H9 (cell line): Measurements from ENCODE around the gene MTSS2. TPM values are rescaled to one million over a fixed set of nuclear protein-coding genes. Genes with fewer than 3 reads are reported as not detected.

ENCODE experiments used
- DNase-seq: peaks from one replicate; pipeline ENCODE4 v3.0.0-alpha.2; 2017
- H2AFZ ChIP-seq: one replicate; pipeline ENCODE4 v1.6.1; 2013; ENCODE audit warnings: mild to moderate bottlenecking, low read length, control low read depth, moderate library complexity
- H2AK5ac ChIP-seq: 2 replicates; pipeline ENCODE4 v1.6.1; 2013; ENCODE audit warnings: low read length, control low read depth, mixed read lengths; ENCODE audit not compliant: insufficient read length
- H2BK120ac ChIP-seq: one replicate; pipeline ENCODE4 v1.6.1; 2013; ENCODE audit warnings: low read depth, mild to moderate bottlenecking, low read length, control low read depth, inconsistent platforms; ENCODE audit not compliant: poor library complexity, severe bottlenecking
- H2BK12ac ChIP-seq: 2 replicates; pipeline ENCODE4 v1.6.1; 2013; ENCODE audit warnings: low read length, control low read depth, mixed read lengths, low read depth; ENCODE audit not compliant: insufficient read length
- H2BK15ac ChIP-seq: 2 replicates; pipeline ENCODE4 v1.6.1; 2013; ENCODE audit warnings: low read depth, low read length, control low read depth
- H2BK20ac ChIP-seq: one replicate; pipeline ENCODE4 v1.6.1; 2013; ENCODE audit warnings: low read depth, mild to moderate bottlenecking, low read length, control low read depth, inconsistent platforms; ENCODE audit not compliant: poor library complexity, severe bottlenecking
- H2BK5ac ChIP-seq: 2 replicates; pipeline ENCODE4 v1.6.1; 2013; ENCODE audit warnings: low read length, control low read depth, mixed read lengths; ENCODE audit not compliant: insufficient read length
- H3K14ac ChIP-seq: 2 replicates; pipeline ENCODE4 v1.6.1; 2013; ENCODE audit warnings: low read length, control low read depth; ENCODE audit not compliant: insufficient read depth
- H3K18ac ChIP-seq: 2 replicates; pipeline ENCODE4 v1.6.1; 2013; ENCODE audit warnings: low read depth, mild to moderate bottlenecking, mixed read lengths, low read length, control low read depth; ENCODE audit not compliant: insufficient read length
- H3K23ac ChIP-seq: 2 replicates; pipeline ENCODE4 v1.6.1; 2013; ENCODE audit warnings: low read length, control low read depth, mixed read lengths, low read depth; ENCODE audit not compliant: insufficient read length
- H3K23me2 ChIP-seq: 2 replicates; pipeline ENCODE4 v1.6.1; 2013; ENCODE audit warnings: low read depth, mild to moderate bottlenecking, mixed read lengths, low read length, control low read depth; ENCODE audit not compliant: insufficient read length, poor library complexity, severe bottlenecking
- H3K27ac ChIP-seq: 2 replicates; pipeline ENCODE4 v1.5.1; 2013; ENCODE audit warnings: low read length, control low read depth, mixed read lengths, low read depth; ENCODE audit not compliant: insufficient read length
- H3K27me3 ChIP-seq: 2 replicates; pipeline ENCODE4 v1.6.1; 2013; ENCODE audit warnings: low read length, control low read depth, inconsistent platforms; ENCODE audit not compliant: insufficient read depth
- H3K4ac ChIP-seq: 2 replicates; pipeline ENCODE4 v1.6.1; 2013; ENCODE audit warnings: low read depth, mild to moderate bottlenecking, control low read depth, inconsistent platforms, low read length, moderate library complexity
- H3K4me1 ChIP-seq: 2 replicates; pipeline ENCODE4 v1.6.1; 2013; ENCODE audit warnings: low read length, control low read depth, inconsistent platforms; ENCODE audit not compliant: insufficient read depth
- H3K4me2 ChIP-seq: 2 replicates; pipeline ENCODE4 v1.6.1; 2013; ENCODE audit warnings: low read length, control low read depth, mixed read lengths; ENCODE audit not compliant: insufficient read length, insufficient read depth
- H3K56ac ChIP-seq: 2 replicates; pipeline ENCODE4 v1.6.1; 2013; ENCODE audit warnings: low read depth, mild to moderate bottlenecking, mixed read lengths, low read length, control low read depth; ENCODE audit not compliant: insufficient read length
- H3K79me1 ChIP-seq: 2 replicates; pipeline ENCODE4 v1.6.1; 2013; ENCODE audit warnings: low read depth, mild to moderate bottlenecking, moderate library complexity, low read length, control low read depth, inconsistent platforms; ENCODE audit not compliant: insufficient read depth, poor library complexity, severe bottlenecking
- H3K79me2 ChIP-seq: 2 replicates; pipeline ENCODE4 v1.6.1; 2013; ENCODE audit warnings: low read length, control low read depth, inconsistent platforms; ENCODE audit not compliant: insufficient read depth
- H3K9ac ChIP-seq: 2 replicates; pipeline ENCODE4 v1.6.1; 2013; ENCODE audit warnings: low read length, control low read depth, mixed read lengths; ENCODE audit not compliant: insufficient read length; ENCODE audit errors: extremely low read depth
- H3K9me3 ChIP-seq: one replicate; pipeline ENCODE4 v1.6.1; 2013; ENCODE audit warnings: low read depth, low read length, inconsistent platforms; ENCODE audit not compliant: control insufficient read depth
- H3T11ph ChIP-seq: one replicate; pipeline ENCODE4 v1.6.1; 2013; ENCODE audit warnings: mild to moderate bottlenecking, low read length, control low read depth, inconsistent platforms
- H4K20me1 ChIP-seq: one replicate; pipeline ENCODE4 v1.6.1; 2013; ENCODE audit not compliant: control insufficient read depth, insufficient read length, insufficient read depth
- H4K5ac ChIP-seq: 2 replicates; pipeline ENCODE4 v1.6.1; 2013; ENCODE audit warnings: low read depth, mild to moderate bottlenecking, mixed read lengths, low read length, control low read depth; ENCODE audit not compliant: insufficient read length
- H4K8ac ChIP-seq: replicated peaks from 2 replicates; pipeline ENCODE4 v1.6.1; 2013; ENCODE audit warnings: low read length, control low read depth, mixed read lengths, low read depth; ENCODE audit not compliant: insufficient read length
- H4K91ac ChIP-seq: 2 replicates; pipeline ENCODE4 v1.6.1; 2013; ENCODE audit warnings: low read depth, mild to moderate bottlenecking, moderate library complexity, mixed read lengths, low read length, control low read depth; ENCODE audit not compliant: insufficient read length
- H3K27ac Mint-ChIP-seq, 3 experiments: 2 replicates in 2 of 3; 3 replicates in 1 of 3; pipeline ENCODE4 v1.8.0; 2020 to 2021; ENCODE audit warnings: mixed read lengths in 3 of 3, mild to moderate bottlenecking in 1 of 3, moderate library complexity in 1 of 3
- H3K27me3 Mint-ChIP-seq: 2 replicates; pipeline ENCODE4 v1.8.0; 2021; ENCODE audit warnings: low read depth, mild to moderate bottlenecking, moderate library complexity, mixed read lengths
- H3K36me3 Mint-ChIP-seq, 3 experiments: 2 replicates in 2 of 3; 3 replicates in 1 of 3; pipeline ENCODE4 v1.8.0; 2020 to 2021; ENCODE audit warnings: low read depth in 3 of 3, mixed read lengths in 3 of 3; ENCODE audit not compliant: insufficient read depth in 1 of 3
- H3K4me1 Mint-ChIP-seq, 2 experiments: 2 replicates each; pipeline ENCODE4 v1.8.0; 2020; ENCODE audit warnings: mixed read lengths in 2 of 2
- H3K4me3 Mint-ChIP-seq, 2 experiments: 2 replicates in 1 of 2; 3 replicates in 1 of 2; pipeline ENCODE4 v1.8.0; 2020 to 2021; ENCODE audit warnings: mild to moderate bottlenecking in 2 of 2, mixed read lengths in 2 of 2, moderate library complexity in 1 of 2
- H3K9me3 Mint-ChIP-seq, 2 experiments: 2 replicates in 1 of 2; 3 replicates in 1 of 2; pipeline ENCODE4 v1.8.0; 2020; ENCODE audit warnings: mild to moderate bottlenecking in 2 of 2, mixed read lengths in 2 of 2, moderate library complexity in 1 of 2
- CTCF ChIP-seq: fragments of 200-600 bp; sonication (generic); conservative IDR thresholded peaks from 3 replicates; pipeline ENCODE4 v1.8.0; 2021; ENCODE audit warnings: antibody characterized with exemption, mild to moderate bottlenecking
- WGBS: extraction: QIAGEN DNeasy Blood & Tissue Kit; methylation state at CpG from one replicate; pipeline ENCODE4 v1.1.7; 2013; ENCODE audit warnings: missing lambda C conversion rate, low lambda C conversion rate, mixed read lengths; ENCODE audit not compliant: insufficient read length; ENCODE audit errors: extremely low coverage; 5-methylcytosine and 5-hydroxymethylcytosine counted together
- total RNA-seq: library from RNA; stranded (reverse); gene quantifications from 2 replicates; pipeline ENCODE4 v1.2.1, GENCODE V29; 2021

MTSS2 gene
- total RNA-seq, 1 experiment from 2014 or later, result 41.0 TPM

GRCh38 chr16:70656065-70656711 is 29.7 kb downstream of the MTSS2 start:
- Histone ChIP-seq H3K18ac (no peak overlapping the region), H4K20me1 (no peaks in the 10 kb centered on the region)
- no CpG with 5 or more reads among the region's 8 CpGs for WGBS

More at GRCh38 chr16:70656065-70656711, 29.7 kb downstream of the MTSS2 start:
- Mint-ChIP-seq H3K27me3 (no peaks in the 10 kb centered on the region; the same call in 1 of the 2 replicates), H3K9me3 (no peaks in the 10 kb centered on the region), H3K27ac (no peak overlapping the region; a peak in 1 of 7 replicates), H3K4me3 (no peak overlapping the region), H3K4me1 (peaks cover 15 to 18% of the 10 kb centered on the region in 2 experiments), H3K36me3 (no peaks in the 10 kb centered on the region)
- DNase-seq, result no peak
- Histone ChIP-seq H3K27ac (no peak overlapping the region), H2BK120ac (no peak overlapping the region), H2BK15ac (no peak overlapping the region), H3K79me1 (no peaks in the 10 kb centered on the region), H2BK20ac (no peak overlapping the region), H4K5ac (no peak overlapping the region), H2AFZ (no peak overlapping the region), H3K23me2 (no peaks in the 10 kb centered on the region), H3K4ac (no peak overlapping the region), H2BK5ac (no peak overlapping the region), H4K8ac (no peak overlapping the region), H2BK12ac (no peak overlapping the region), H3K56ac (no peak overlapping the region), H3K14ac (no peak overlapping the region), H3K9ac (no peak overlapping the region), H3K4me2 (no peak overlapping the region), H3K79me2 (no peaks in the 10 kb centered on the region), H3K27me3 (no peaks in the 10 kb centered on the region), H2AK5ac (no peak overlapping the region), H3K23ac (no peak overlapping the region), H3T11ph (no peak overlapping the region), H3K9me3 (no peaks in the 10 kb centered on the region), H4K91ac (no peak overlapping the region), H3K4me1 (peaks cover 3% of the 10 kb centered on the region; the same call in 1 of the 2 replicates)
- no peak for TF ChIP-seq CTCF
